B cell (primary cell): ENCODE data around the gene THSD4. TPM values are rescaled to one million over a fixed set of nuclear protein-coding genes. Genes with fewer than 3 reads are reported as not detected.

ENCODE experiments used
- ATAC-seq: fragments of 200-7000 bp; cut with Tn5 transposase; one replicate; pipeline ENCODE4 v1.10.0; 2021; ENCODE audit warnings: low read depth, mild to moderate bottlenecking, moderate number of reproducible peaks, moderate library complexity
- CTCF ChIA-PET: fragments of 350-600 bp; sonication (Branson Sonifier 250); formaldehyde crosslinking; loops from one replicate; lab custom pipeline; 2021; ENCODE audit warnings: antibody characterized with exemption, inconsistent platforms; lab: Charles Lee
- POLR2A ChIA-PET: fragments of 350-600 bp; sonication (Branson Sonifier 250); formaldehyde crosslinking; loops from one replicate; lab custom pipeline; 2021; ENCODE audit warnings: antibody characterized with exemption; lab: Charles Lee
- DNase-seq: peaks from one replicate; pipeline ENCODE4 v3.0.0; 2013
- H2AFZ ChIP-seq: 2 replicates; pipeline ENCODE4 v1.6.1; 2012; ENCODE audit warnings: mild to moderate bottlenecking, low read depth, low read length; ENCODE audit not compliant: insufficient read depth, poor library complexity, severe bottlenecking
- H3K27ac ChIP-seq, 2 donors: 1 replicate in 1 of 2; 2 replicates in 1 of 2; pipeline ENCODE4 v1.5.1; 2012 to 2013; ENCODE audit warnings: low read length in 2 of 2, mild to moderate bottlenecking in 2 of 2, moderate library complexity in 1 of 2
- H3K27me3 ChIP-seq, 4 experiments: fragments of 200-600 bp in 1 of 4; sonication (generic) in 1 of 4; replicated peaks in 1 of 4; 1 replicate in 2 of 4; 2 replicates in 2 of 4; pipeline versions ENCODE4 v1.6.1 to v1.7.0; 2013 to 2016; ENCODE audit warnings: low read length in 3 of 4, mild to moderate bottlenecking in 2 of 4, mixed read lengths in 1 of 4, moderate library complexity in 1 of 4; ENCODE audit not compliant: insufficient read depth in 4 of 4, control insufficient read depth in 3 of 4; ENCODE audit errors: control extremely low read depth in 1 of 4
- H3K36me3 ChIP-seq, 2 experiments: replicated peaks in 1 of 2; 1 replicate in 1 of 2; 2 replicates in 1 of 2; pipeline versions ENCODE4 v1.6.1 to v1.7.1; 2013; ENCODE audit warnings: low read length in 1 of 2; ENCODE audit not compliant: insufficient read depth in 2 of 2, control insufficient read depth in 1 of 2; ENCODE audit errors: control extremely low read depth in 1 of 2, extremely low read depth in 1 of 2
- H3K4me1 ChIP-seq, 2 donors: fragments of 200-600 bp in 1 of 2; sonication (generic) in 1 of 2; 1 replicate in 1 of 2; 2 replicates in 1 of 2; pipeline versions ENCODE4 v1.5.1 to v1.6.1; 2013 to 2017; ENCODE audit warnings: low read length in 2 of 2; ENCODE audit not compliant: control insufficient read depth in 2 of 2, insufficient read depth in 2 of 2
- H3K4me2 ChIP-seq: replicated peaks from 2 replicates; pipeline ENCODE3; 2012; ENCODE audit warnings: mild to moderate bottlenecking, low read depth, low read length; ENCODE audit not compliant: poor library complexity, severe bottlenecking
- H3K4me3 ChIP-seq, 5 experiments: fragments of 200-600 bp in 1 of 5; sonication (generic) in 1 of 5; 1 replicate in 3 of 5; 2 replicates in 2 of 5; pipeline versions ENCODE4 v1.5.1 to v1.7.0; 2011 to 2016; ENCODE audit warnings: low read length in 4 of 5, mild to moderate bottlenecking in 4 of 5, low read depth in 2 of 5, control low read depth in 1 of 5, moderate library complexity in 1 of 5; ENCODE audit not compliant: insufficient read depth in 1 of 5; ENCODE audit errors: control extremely low read depth in 1 of 5, extremely low read depth in 1 of 5
- H3K79me2 ChIP-seq: fragments of 200-600 bp; sonication (generic); one replicate; pipeline ENCODE4 v1.6.0; 2016; ENCODE audit warnings: low read length; ENCODE audit not compliant: control insufficient read depth, insufficient read depth
- H3K9ac ChIP-seq: fragments of 200-600 bp; sonication (generic); 2 replicates; pipeline ENCODE4 v1.6.1; 2017; ENCODE audit warnings: mild to moderate bottlenecking, low read length, moderate library complexity
- H3K9me3 ChIP-seq, 3 donors: one replicate each; pipeline versions ENCODE4 v1.6.1 to v1.7.1; 2013; ENCODE audit warnings: low read length in 2 of 3; ENCODE audit not compliant: control insufficient read depth in 2 of 3, insufficient read depth in 1 of 3; ENCODE audit errors: control extremely low read depth in 1 of 3
- H4K20me1 ChIP-seq: 2 replicates; pipeline ENCODE4 v1.6.0; 2012; ENCODE audit warnings: mild to moderate bottlenecking, low read length; ENCODE audit not compliant: insufficient read depth, control insufficient read depth, poor library complexity, severe bottlenecking
- H3K27ac Mint-ChIP-seq: one replicate; pipeline ENCODE4 v1.8.0; 2021; ENCODE audit warnings: mixed read lengths
- H3K27me3 Mint-ChIP-seq: one replicate; pipeline ENCODE4 v1.8.0; 2021; ENCODE audit warnings: mixed read lengths
- H3K4me1 Mint-ChIP-seq: one replicate; pipeline ENCODE4 v1.8.0; 2021; ENCODE audit warnings: mixed read lengths
- H3K4me3 Mint-ChIP-seq: one replicate; pipeline ENCODE4 v1.8.0; 2021; ENCODE audit warnings: mixed read lengths
- H3K9me3 Mint-ChIP-seq: one replicate; pipeline ENCODE4 v1.8.0; 2022; ENCODE audit warnings: mixed read lengths; ENCODE audit not compliant: insufficient read depth
- CTCF ChIP-seq: fragments of 200-600 bp; IDR thresholded peaks from one replicate; pipeline ENCODE4 v1.8.0; 2022; ENCODE audit warnings: antibody characterized with exemption, mild to moderate bottlenecking
- EZH2 ChIP-seq: IDR thresholded peaks from 2 replicates; pipeline ENCODE4 v1.6.1; 2012; ENCODE audit warnings: borderline replicate concordance, low read depth, mild to moderate bottlenecking, moderate library complexity, low read length; ENCODE audit not compliant: insufficient read depth, poor library complexity, severe bottlenecking
- WGBS: methylation state at CpG from one replicate; pipeline ENCODE4 v1.1.5; 2013; ENCODE audit warnings: missing lambda C conversion rate; ENCODE audit not compliant: insufficient coverage; 5-methylcytosine and 5-hydroxymethylcytosine counted together
- intact Hi-C: fragments of 100-400 bp; cut with micrococcal nuclease; formaldehyde crosslinking; loops from one replicate; pipeline ENCODE4 v1.10.0; 2022
- polyA plus RNA-seq: library from polyadenylated mRNA; depleted of rRNA; stranded (reverse); fragments of >200 nt; gene quantifications from 2 replicates; pipeline ENCODE4 v1.2.3, GENCODE V29; 2012
- total RNA-seq, 2 donors: library from RNA; stranded (reverse); fragments of 120-200 nt in 1 of 2; gene quantifications; 1 replicate in 1 of 2; 2 replicates in 1 of 2; pipeline versions ENCODE4 v1.2.3 to v1.2.4, GENCODE V29; 2013 to 2022

The THSD4 gene
- total and polyA plus RNA-seq, 2 donors (not counting 1 experiment from before 2014, with no cell fraction given) = not detected

- no peaks in the 10 kb centered on the region for H3K4me1 ChIP-seq
- Mint-ChIP-seq H3K9me3 (no peaks in the 10 kb centered on the region), H3K4me3 (no peak overlapping the region), H3K4me1 (no peaks in the 10 kb centered on the region), H3K27me3 (peaks cover 5% of the 10 kb centered on the region), H3K27ac (no peak overlapping the region)
- DNase-seq (no peak), ATAC-seq (no peak)
- no peaks in the 10 kb centered on the region for H3K36me3 ChIP-seq
- H2AFZ ChIP-seq = no peak overlapping the region
- H3K27me3 ChIP-seq = no peaks in the 10 kb centered on the region
- no peaks in the 10 kb centered on the region for H3K9me3 ChIP-seq
- WGBS = no CpG with 5 or more reads among the region's 2 CpGs
- no peak overlapping the region for H3K4me3 ChIP-seq
- ChIA-PET CTCF (no interaction called here), POLR2A (no interaction called here)
- TF ChIP-seq CTCF = no peak
- no peak for TF ChIP-seq EZH2
- intact Hi-C loops = no loop called here
- H3K79me2 ChIP-seq = no peaks in the 10 kb centered on the region
- H3K27ac ChIP-seq = no peak overlapping the region
- H4K20me1 ChIP-seq = no peaks in the 10 kb centered on the region
- no peak overlapping the region for H3K9ac ChIP-seq
- no peak overlapping the region for H3K4me2 ChIP-seq
Measured at GRCh38 chr15:71792521-71792920, 677.2 kb downstream of the THSD4 start.

GRCh38 chr15:71798641-71799040, 683.4 kb downstream of the THSD4 start:
- H3K36me3 ChIP-seq = no peaks in the 10 kb centered on the region
- H3K9me3 ChIP-seq = peaks cover 0 to 7% (median 0%) of the 10 kb centered on the region in 3 donors
- H4K20me1 ChIP-seq = no peaks in the 10 kb centered on the region
- intact Hi-C loops = no loop called here
- H3K4me1 ChIP-seq = no peaks in the 10 kb centered on the region
- no peaks in the 10 kb centered on the region for H3K4me1 Mint-ChIP-seq
- no peak overlapping the region for H3K27ac ChIP-seq
- H3K4me3 ChIP-seq = no peak overlapping the region
- no peak for TF ChIP-seq EZH2
- no peak for TF ChIP-seq CTCF
- no peak overlapping the region for H3K9ac ChIP-seq
- H3K4me2 ChIP-seq = no peak overlapping the region
- 83% methylated on average over 4 of the region's 6 CpGs for WGBS
- no peak overlapping the region for H3K4me3 Mint-ChIP-seq
- H3K9me3 Mint-ChIP-seq = no peaks in the 10 kb centered on the region
- ATAC-seq = no peak
- no peak overlapping the region for H2AFZ ChIP-seq
- no peaks in the 10 kb centered on the region for H3K79me2 ChIP-seq
- H3K27ac Mint-ChIP-seq = no peak overlapping the region
- H3K27me3 Mint-ChIP-seq = peaks cover 19% of the 10 kb centered on the region
- no peak for DNase-seq
- ChIA-PET CTCF (interaction anchor here (0.8 kb wide), 1 partner anchor 55 kb away, joined by 3 read pairs; no protein-coding TSS in a partner anchor), POLR2A (no interaction called here)
- peaks cover 0 to 5% (median 2%) of the 10 kb centered on the region in 4 experiments for H3K27me3 ChIP-seq
